ENCODE data around the gene PDGFRB. TPM values are rescaled to one million over a fixed set of nuclear protein-coding genes. Genes with fewer than 3 reads are reported as not detected.

Gene PDGFRB
- total RNA-seq, 1 donor from 2014 or later = 2.9 TPM

GRCh38 chr5:150137168-150137957 is 18.3 kb downstream of the PDGFRB start:
- peaks cover 21% of the 10 kb centered on the region for H3K4me1 Mint-ChIP-seq (ENCODE audit: low read depth, unreplicated experiment)
- DNase-seq = no peak

DNA sequence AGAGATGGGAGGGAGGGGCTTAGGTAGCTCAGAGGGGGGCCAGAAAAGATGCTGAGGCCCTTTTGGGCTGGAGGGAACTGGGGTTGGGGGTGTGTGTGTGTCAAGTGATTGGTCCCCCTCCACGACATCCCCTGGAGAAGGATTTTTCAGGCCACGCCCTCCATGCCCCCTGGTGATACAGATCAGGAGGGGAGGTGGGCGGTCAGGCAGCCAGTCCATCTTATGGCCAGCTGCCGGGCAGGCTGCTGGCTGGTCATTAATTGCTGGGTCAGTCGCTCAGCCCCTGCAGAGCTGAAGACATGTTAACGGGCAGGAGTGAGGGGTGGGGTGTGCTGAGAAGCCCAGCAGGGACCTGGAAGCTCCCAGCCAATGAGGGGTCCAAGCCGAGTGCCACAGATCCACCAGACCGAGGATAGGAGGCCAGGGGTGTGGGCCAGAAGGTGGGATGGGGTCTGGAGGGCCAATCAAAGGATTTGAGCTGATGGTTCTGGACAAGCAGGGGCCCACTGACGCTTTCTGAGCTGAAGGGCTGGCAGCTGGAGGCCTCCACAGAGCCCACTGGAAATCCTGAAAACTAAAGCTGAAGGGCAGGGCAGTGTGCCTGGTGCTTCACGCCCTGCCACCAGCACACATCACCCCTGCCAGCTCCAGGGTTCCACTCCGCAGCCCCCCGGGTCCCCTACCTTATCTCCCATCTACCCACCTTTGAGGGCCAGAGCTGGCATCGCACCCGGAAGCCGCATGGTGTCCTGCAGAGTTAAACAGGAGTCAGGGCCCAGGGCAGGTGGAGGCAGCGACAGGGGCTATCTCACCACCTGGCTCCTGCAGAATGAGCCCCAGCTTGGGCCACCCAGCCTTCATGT is 19.1 kb downstream of the PDGFRB start:
- Mint-ChIP-seq H3K36me3 (ENCODE audit: unreplicated experiment) (no peaks in the 10 kb centered on the region), H3K27me3 (ENCODE audit: unreplicated experiment) (peaks cover 15% of the 10 kb centered on the region), H3K4me3 (ENCODE audit: unreplicated experiment) (no peak overlapping the region), H3K27ac (ENCODE audit: unreplicated experiment) (no peak overlapping the region), H3K9me3 (ENCODE audit: unreplicated experiment) (peaks cover 5% of the 10 kb centered on the region), H3K4me1 (ENCODE audit: low read depth, unreplicated experiment) (peaks cover 19% of the 10 kb centered on the region)
- TF ChIP-seq, protein P1, sequence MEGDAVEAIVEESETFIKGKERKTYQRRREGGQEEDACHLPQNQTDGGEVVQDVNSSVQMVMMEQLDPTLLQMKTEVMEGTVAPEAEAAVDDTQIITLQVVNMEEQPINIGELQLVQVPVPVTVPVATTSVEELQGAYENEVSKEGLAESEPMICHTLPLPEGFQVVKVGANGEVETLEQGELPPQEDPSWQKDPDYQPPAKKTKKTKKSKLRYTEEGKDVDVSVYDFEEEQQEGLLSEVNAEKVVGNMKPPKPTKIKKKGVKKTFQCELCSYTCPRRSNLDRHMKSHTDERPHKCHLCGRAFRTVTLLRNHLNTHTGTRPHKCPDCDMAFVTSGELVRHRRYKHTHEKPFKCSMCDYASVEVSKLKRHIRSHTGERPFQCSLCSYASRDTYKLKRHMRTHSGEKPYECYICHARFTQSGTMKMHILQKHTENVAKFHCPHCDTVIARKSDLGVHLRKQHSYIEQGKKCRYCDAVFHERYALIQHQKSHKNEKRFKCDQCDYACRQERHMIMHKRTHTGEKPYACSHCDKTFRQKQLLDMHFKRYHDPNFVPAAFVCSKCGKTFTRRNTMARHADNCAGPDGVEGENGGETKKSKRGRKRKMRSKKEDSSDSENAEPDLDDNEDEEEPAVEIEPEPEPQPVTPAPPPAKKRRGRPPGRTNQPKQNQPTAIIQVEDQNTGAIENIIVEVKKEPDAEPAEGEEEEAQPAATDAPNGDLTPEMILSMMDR (IDR thresholded peaks at IDR 0.05; ENCODE audit: partially characterized antibody, unreplicated experiment) = no peak
- DNase-seq = no peak

More at GRCh38 chr5:150137168-150137957, 18.3 kb downstream of the PDGFRB start:
- Mint-ChIP-seq H3K9me3 (ENCODE audit: unreplicated experiment) (peaks cover 5% of the 10 kb centered on the region), H3K4me3 (ENCODE audit: unreplicated experiment) (no peak overlapping the region), H3K27me3 (ENCODE audit: unreplicated experiment) (peaks cover 15% of the 10 kb centered on the region), H3K27ac (ENCODE audit: unreplicated experiment) (no peak overlapping the region), H3K36me3 (ENCODE audit: unreplicated experiment) (no peaks in the 10 kb centered on the region)
- TF ChIP-seq, protein P1 (IDR thresholded peaks at IDR 0.05; ENCODE audit: partially characterized antibody, unreplicated experiment) = no peak

- no peak overlapping the region for H3K27ac Mint-ChIP-seq (ENCODE audit: unreplicated experiment)
- no peaks in the 10 kb centered on the region for H3K36me3 Mint-ChIP-seq (ENCODE audit: unreplicated experiment)
- no peak for DNase-seq
- H3K9me3 Mint-ChIP-seq (ENCODE audit: unreplicated experiment) = peaks cover 8% of the 10 kb centered on the region
- peaks cover 15% of the 10 kb centered on the region for H3K27me3 Mint-ChIP-seq (ENCODE audit: unreplicated experiment)
- H3K4me1 Mint-ChIP-seq (ENCODE audit: low read depth, unreplicated experiment) = peaks cover 11% of the 10 kb centered on the region
- H3K4me3 Mint-ChIP-seq (ENCODE audit: unreplicated experiment) = no peak overlapping the region
- TF ChIP-seq, protein P1 (IDR thresholded peaks at IDR 0.05; ENCODE audit: partially characterized antibody, unreplicated experiment) = no peak
Measured at GRCh38 chr5:150135557-150136304, 19.9 kb downstream of the PDGFRB start.

GRCh38 chr5:150134198-150134588 is 21.5 kb downstream of the PDGFRB start:
- TF ChIP-seq, protein P1 (IDR thresholded peaks at IDR 0.05; ENCODE audit: partially characterized antibody, unreplicated experiment) = no peak
- H3K4me1 Mint-ChIP-seq (ENCODE audit: low read depth, unreplicated experiment) = peaks cover 8% of the 10 kb centered on the region

More at GRCh38 chr5:150134198-150134588, 21.5 kb downstream of the PDGFRB start:
- H3K27me3 Mint-ChIP-seq (ENCODE audit: unreplicated experiment) = peaks cover 15% of the 10 kb centered on the region
- no peak overlapping the region for H3K27ac Mint-ChIP-seq (ENCODE audit: unreplicated experiment)
- no peaks in the 10 kb centered on the region for H3K36me3 Mint-ChIP-seq (ENCODE audit: unreplicated experiment)
- no peak overlapping the region for H3K4me3 Mint-ChIP-seq (ENCODE audit: unreplicated experiment)
- DNase-seq = no peak
- H3K9me3 Mint-ChIP-seq (ENCODE audit: unreplicated experiment) = peaks cover 6% of the 10 kb centered on the region

Measured in glutamatergic neuron (in vitro differentiated cells).